HUES64 (cell line): ENCODE data around the gene ANKRD53.
"Not testable (repeated sequence)": the region's sequence is repeated elsewhere in the genome, so short reads cannot be mapped to it uniquely, and the experiment has no call there.

Experiments used
- H3K27ac ChIP-seq: 2 replicates; pipeline ENCODE4 v1.7.0; 2013; ENCODE audit warnings: low read depth, low read length, inconsistent platforms
- H3K27me3 ChIP-seq: 2 replicates; pipeline ENCODE4 v1.6.1; 2013; ENCODE audit warnings: mild to moderate bottlenecking, low read length; ENCODE audit not compliant: insufficient read depth
- H3K36me3 ChIP-seq: 2 replicates; pipeline ENCODE4 v1.6.1; 2013; ENCODE audit warnings: mild to moderate bottlenecking, low read length; ENCODE audit not compliant: insufficient read depth
- H3K4me1 ChIP-seq: 2 replicates; pipeline ENCODE4 v1.6.1; 2013; ENCODE audit warnings: mild to moderate bottlenecking, low read length, moderate library complexity; ENCODE audit not compliant: insufficient read depth
- H3K4me3 ChIP-seq: 2 replicates; pipeline ENCODE4 v1.5.1; 2013; ENCODE audit warnings: mild to moderate bottlenecking, low read length, moderate library complexity
- H3K9ac ChIP-seq: 2 replicates; pipeline ENCODE4 v1.6.1; 2013; ENCODE audit warnings: mild to moderate bottlenecking, low read depth, low read length
- H3K9me3 ChIP-seq: 2 replicates; pipeline ENCODE4 v1.6.1; 2013; ENCODE audit warnings: low read depth, low read length; ENCODE audit not compliant: insufficient read depth
- WGBS: fragments of 150-250, 120-280 bp; methylation state at CpG from one replicate; pipeline ENCODE4 v1.1.7; 2013; ENCODE audit warnings: missing lambda C conversion rate; 5-methylcytosine and 5-hydroxymethylcytosine counted together

Gene ANKRD53

DNA sequence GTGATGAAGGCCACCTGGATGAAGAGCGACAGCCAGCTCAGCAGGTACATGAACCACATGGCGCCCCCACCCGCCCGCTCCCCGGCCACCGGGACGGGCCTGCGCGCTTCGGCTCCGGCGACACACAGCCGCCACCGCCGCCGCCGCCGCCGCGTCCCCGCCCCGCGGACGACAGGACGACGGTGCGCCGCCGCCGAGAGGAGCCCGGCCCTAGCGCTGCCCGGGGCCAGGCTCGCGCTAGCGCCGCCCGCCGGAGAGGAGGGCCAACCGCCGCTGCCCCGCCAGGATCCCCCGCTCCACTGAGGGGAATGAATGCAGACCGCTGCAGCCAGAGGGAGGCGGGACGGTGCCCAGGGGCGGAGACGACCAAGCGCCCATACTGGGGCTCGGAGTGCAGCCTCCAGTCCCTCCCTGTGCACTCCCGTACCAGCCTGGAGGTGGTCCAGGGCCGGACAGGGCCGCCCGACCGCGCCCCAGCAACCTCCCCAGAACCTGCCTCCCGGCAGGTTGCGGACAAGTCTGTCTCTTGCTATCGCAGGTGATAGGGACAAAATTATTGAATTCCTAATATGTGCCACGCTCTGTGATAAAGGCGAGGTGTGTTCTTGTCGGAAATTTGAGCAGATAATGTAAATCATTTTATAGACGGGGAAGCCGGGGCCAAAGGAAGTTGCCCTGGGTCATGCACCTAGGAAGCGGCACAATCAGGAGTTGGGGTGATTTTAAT, 16.4 kb downstream of the ANKRD53 start, which contains the start of gene TEX261:
Gene TEX261 (minus strand): TSS at position 175 of the 727 bp plus-strand sequence. CDS start 116 bp downstream, at position 59.
- Histone ChIP-seq H3K27me3 (peaks cover 12% of the 10 kb centered on the region), H3K9ac (peak within 1 kb of the TSS; percentile 68), H3K4me1 (peaks cover 8% of the 10 kb centered on the region; the same call in 1 of the 2 replicates), H3K27ac (no peak within 1 kb of the TSS), H3K36me3 (peaks cover 7% of the 10 kb centered on the region), H3K4me3 (peak within 1 kb of the TSS; percentile 82), H3K9me3 (no peaks in the 10 kb centered on the region)
- WGBS: under 1% methylated on average over 65 of the region's 65 CpGs

- under 1% methylated on average over 11 of the region's 11 CpGs for WGBS
- Histone ChIP-seq H3K27ac (no peak overlapping the region), H3K4me1 (peaks cover 8% of the 10 kb centered on the region; the same call in 1 of the 2 replicates), H3K9ac (peak overlapping the region; percentile 54; the same call in 1 of the 2 replicates), H3K4me3 (peak overlapping the region; percentile 82), H3K9me3 (no peaks in the 10 kb centered on the region), H3K36me3 (peaks cover 4% of the 10 kb centered on the region), H3K27me3 (peaks cover 12% of the 10 kb centered on the region)
These were observed 16.9 kb downstream of the ANKRD53 start for GRCh38 chr2:70995426-70995729.

- Histone ChIP-seq H3K27me3 (peaks cover 12% of the 10 kb centered on the region), H3K4me1 (peaks cover 16% of the 10 kb centered on the region; the same call in 1 of the 2 replicates)
- not testable (repeated sequence) for H3K9me3 ChIP-seq, H3K36me3 ChIP-seq, H3K27ac ChIP-seq, H3K9ac ChIP-seq, H3K4me3 ChIP-seq
- 97% methylated on average over 4 of the region's 4 CpGs for WGBS
These were observed 20.5 kb downstream of the ANKRD53 start for GRCh38 chr2:70998885-70999284.

DNA sequence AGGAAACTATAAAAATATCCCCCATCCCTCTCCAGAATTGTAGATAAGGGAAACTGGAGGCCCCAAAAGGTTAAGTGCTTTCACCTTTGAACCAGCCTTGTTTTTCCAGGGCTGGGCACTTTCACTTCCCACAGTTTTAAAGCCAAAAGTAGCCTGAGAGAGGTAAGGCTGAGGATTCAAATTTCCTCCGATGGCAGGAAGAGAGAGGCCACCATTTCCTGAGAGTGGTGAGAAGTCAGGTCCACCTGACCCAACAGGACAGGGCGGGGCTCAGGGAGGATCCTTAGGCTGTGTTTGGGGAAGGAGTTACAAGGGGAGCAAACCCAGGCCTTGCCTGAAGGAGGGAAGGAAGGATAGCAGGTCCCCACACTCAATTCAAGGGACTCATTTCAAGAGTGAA, 20.9 kb downstream of the ANKRD53 start:
- Histone ChIP-seq H3K4me3 (no peak overlapping the region), H3K9ac (no peak overlapping the region), H3K27ac (no peak overlapping the region), H3K9me3 (no peaks in the 10 kb centered on the region), H3K36me3 (no peaks in the 10 kb centered on the region), H3K27me3 (peaks cover 12% of the 10 kb centered on the region), H3K4me1 (peaks cover 15% of the 10 kb centered on the region; the same call in 1 of the 2 replicates)
- 85% methylated on average over 2 of the region's 2 CpGs for WGBS

DNA sequence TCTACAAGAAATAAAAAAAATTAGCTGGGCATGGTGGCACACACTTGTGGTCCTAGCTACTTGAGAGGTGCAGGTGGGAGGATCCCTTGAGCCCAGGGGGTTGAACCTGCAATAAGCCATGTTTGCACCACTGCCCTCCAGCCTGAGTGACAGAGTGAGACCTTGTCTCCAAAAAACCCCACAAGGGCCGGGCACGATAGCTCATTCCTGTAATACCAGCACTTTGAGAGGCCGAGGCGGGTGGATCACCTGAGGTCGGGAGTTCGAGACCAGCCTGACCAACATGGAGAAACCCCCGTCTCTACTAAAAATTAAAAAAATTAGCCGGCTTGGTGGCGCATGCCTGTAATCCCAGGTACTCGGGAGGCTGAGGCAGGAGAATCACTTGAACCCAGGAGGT, 21.5 kb downstream of the ANKRD53 start:
- H3K9ac ChIP-seq, H3K36me3 ChIP-seq, H3K4me3 ChIP-seq, H3K27ac ChIP-seq, H3K9me3 ChIP-seq: not testable (repeated sequence)
- Histone ChIP-seq H3K4me1 (peaks cover 15% of the 10 kb centered on the region; the same call in 1 of the 2 replicates), H3K27me3 (peaks cover 12% of the 10 kb centered on the region)
- WGBS: 92% methylated on average over 10 of the region's 10 CpGs

DNA sequence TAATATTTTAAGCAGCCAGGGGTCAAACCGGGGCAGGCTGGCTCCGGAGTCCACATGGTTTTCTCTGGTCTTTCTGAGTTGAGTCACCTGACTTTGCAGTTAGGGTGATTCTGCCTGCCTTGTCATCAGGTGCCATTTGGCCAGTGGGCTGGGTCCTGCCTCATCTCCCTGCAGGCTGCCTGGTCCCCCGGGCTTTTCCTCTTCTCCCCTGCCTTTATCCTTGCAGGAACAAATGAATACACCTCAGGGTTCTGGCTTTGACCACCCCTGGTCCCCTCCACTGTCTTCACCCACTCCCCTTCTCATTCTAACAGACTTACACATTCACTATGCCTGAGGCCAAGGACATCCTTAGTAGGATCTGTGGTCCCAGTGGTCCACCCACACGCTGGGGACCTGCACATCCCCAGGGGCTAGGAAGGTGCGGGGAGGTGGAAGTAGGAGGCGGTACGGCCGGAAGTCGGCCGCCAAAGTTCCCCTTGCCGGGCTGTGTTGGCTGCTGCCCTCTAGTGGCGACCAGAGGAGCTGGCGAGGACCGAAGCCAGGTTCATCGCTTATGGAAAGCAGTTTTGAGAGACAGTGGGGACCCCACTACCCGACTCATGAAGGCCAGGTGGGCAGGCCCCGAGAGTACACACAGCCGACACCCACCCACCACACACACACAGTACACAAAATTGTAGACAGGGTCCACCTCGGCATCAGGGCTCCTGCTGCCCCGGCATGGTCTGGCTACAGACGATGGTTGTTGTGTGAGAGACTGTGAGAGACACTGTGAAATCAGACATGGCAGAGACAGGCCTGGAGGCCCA, 22.6 kb downstream of the ANKRD53 start:
- Histone ChIP-seq H3K27me3 (peaks cover 12% of the 10 kb centered on the region), H3K4me3 (peak overlapping the region; percentile 15; the same call in 1 of the 2 replicates), H3K9me3 (no peaks in the 10 kb centered on the region), H3K9ac (no peak overlapping the region), H3K36me3 (no peaks in the 10 kb centered on the region), H3K27ac (no peak overlapping the region), H3K4me1 (peaks cover 15% of the 10 kb centered on the region; the same call in 1 of the 2 replicates)
- 35% methylated on average over 21 of the region's 21 CpGs for whole genome bisulfite sequencing

DNA sequence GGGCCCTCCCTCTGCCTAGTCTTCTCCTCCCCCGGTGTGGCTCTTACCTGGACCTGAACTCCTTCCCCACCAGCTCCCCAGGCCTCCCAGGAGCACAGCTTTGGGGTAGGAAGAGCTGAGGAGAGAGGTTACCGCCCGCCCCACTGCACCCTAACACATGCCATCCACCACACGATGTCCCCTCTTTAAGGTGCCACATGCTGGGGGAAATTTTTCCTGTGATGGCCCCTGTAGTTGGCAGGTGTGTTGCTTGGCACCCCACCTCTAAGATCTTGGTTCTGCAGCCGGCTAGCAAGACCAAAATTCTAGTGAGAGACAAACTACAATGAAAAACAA, 23.1 kb downstream of the ANKRD53 start:
- Histone ChIP-seq H3K4me1 (peaks cover 15% of the 10 kb centered on the region; the same call in 1 of the 2 replicates), H3K27ac (no peak overlapping the region; the same call in 1 of the 2 replicates), H3K4me3 (no peak overlapping the region), H3K9ac (no peak overlapping the region), H3K9me3 (no peaks in the 10 kb centered on the region), H3K36me3 (no peaks in the 10 kb centered on the region), H3K27me3 (peaks cover 12% of the 10 kb centered on the region)
- WGBS: 83% methylated on average over 1 of the region's 5 CpGs

GRCh38 chr2:71001981-71002570, 23.6 kb downstream of the ANKRD53 start:
- Histone ChIP-seq H3K36me3 (no peaks in the 10 kb centered on the region), H3K27me3 (peaks cover 12% of the 10 kb centered on the region), H3K9ac (no peak overlapping the region), H3K27ac (no peak overlapping the region; the same call in 1 of the 2 replicates), H3K4me1 (peaks cover 15% of the 10 kb centered on the region; the same call in 1 of the 2 replicates), H3K9me3 (no peaks in the 10 kb centered on the region), H3K4me3 (peak overlapping the region; percentile 41)
- 6% methylated on average over 8 of the region's 11 CpGs for WGBS

- no peaks in the 10 kb centered on the region for H3K36me3 ChIP-seq
- no peak overlapping the region for H3K27ac ChIP-seq
- peaks cover 7% of the 10 kb centered on the region for H3K27me3 ChIP-seq
- H3K4me1 ChIP-seq: peaks cover 15% of the 10 kb centered on the region; the same call in 1 of the 2 replicates
- H3K9ac ChIP-seq: no peak overlapping the region
- H3K9me3 ChIP-seq: no peaks in the 10 kb centered on the region
- H3K4me3 ChIP-seq: no peak overlapping the region
- 92% methylated on average over 6 of the region's 6 CpGs for WGBS
These were observed 25.0 kb downstream of the ANKRD53 start for GRCh38 chr2:71003396-71003795.

GRCh38 chr2:71003966-71004755, 25.7 kb downstream of the ANKRD53 start:
- Histone ChIP-seq H3K27me3 (no peaks in the 10 kb centered on the region), H3K36me3 (no peaks in the 10 kb centered on the region), H3K4me3 (no peak overlapping the region), H3K4me1 (peaks cover 15% of the 10 kb centered on the region; the same call in 1 of the 2 replicates), H3K9me3 (no peaks in the 10 kb centered on the region), H3K9ac (no peak overlapping the region), H3K27ac (no peak overlapping the region)
- WGBS: 92% methylated on average over 11 of the region's 11 CpGs
